Nephron (organoid): ENCODE data around the gene CYTH1.

Experiments
- H3K27ac Mint-ChIP-seq, 3 experiments: 2 replicates each; pipeline ENCODE4 v1.8.0; 2020; ENCODE audit warnings: mixed read lengths in 3 of 3, mild to moderate bottlenecking in 2 of 3, moderate library complexity in 1 of 3
- H3K27me3 Mint-ChIP-seq: 2 replicates; pipeline ENCODE4 v1.8.0; 2021; ENCODE audit warnings: low read depth, mild to moderate bottlenecking, moderate library complexity, mixed read lengths
- H3K36me3 Mint-ChIP-seq: 2 replicates; pipeline ENCODE4 v1.8.0; 2020; ENCODE audit warnings: low read depth, mixed read lengths
- H3K4me1 Mint-ChIP-seq: 2 replicates; pipeline ENCODE4 v1.8.0; 2020; ENCODE audit warnings: mixed read lengths
- H3K4me3 Mint-ChIP-seq, 3 experiments: 2 replicates each; pipeline ENCODE4 v1.8.0; 2020; ENCODE audit warnings: mild to moderate bottlenecking in 3 of 3, mixed read lengths in 3 of 3, moderate library complexity in 2 of 3
- H3K9me3 Mint-ChIP-seq: 2 replicates; pipeline ENCODE4 v1.8.0; 2020; ENCODE audit warnings: mixed read lengths
- TF ChIP-seq, protein P1 (sequence below), 3 experiments: fragments of 200-600 bp; sonication (generic); IDR thresholded peaks; one replicate each; pipeline ENCODE4 v1.5.0; 2021; ENCODE audit warnings: antibody characterized with exemption in 3 of 3; ENCODE audit not compliant: unreplicated experiment in 3 of 3

Gene CYTH1

DNA sequence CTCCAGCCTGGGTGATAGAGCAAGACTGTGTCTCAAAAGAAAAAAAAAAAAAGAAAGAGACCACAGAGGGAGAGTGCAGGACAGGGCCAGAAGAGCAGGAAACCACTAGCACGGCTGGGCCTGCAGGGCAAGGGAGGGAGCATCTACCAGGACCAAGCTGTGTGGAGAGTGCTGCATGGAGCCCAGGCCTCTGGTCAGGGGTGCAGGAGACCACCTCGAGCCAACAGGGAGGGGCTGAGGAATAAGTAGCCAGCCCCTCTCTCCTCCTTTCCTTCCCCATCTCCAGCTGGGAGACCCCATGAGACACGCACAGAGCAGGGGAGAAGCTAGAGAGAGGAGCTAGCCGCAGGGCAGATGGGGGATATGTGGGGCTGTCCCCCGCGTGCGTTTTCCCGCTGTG is 137.8 kb downstream of the CYTH1 start:
- Mint-ChIP-seq H3K36me3 (no peaks in the 10 kb centered on the region), H3K4me1 (no peaks in the 10 kb centered on the region), H3K9me3 (peaks cover 3% of the 10 kb centered on the region), H3K27me3 (peaks cover 7% of the 10 kb centered on the region), H3K4me3 (no peak overlapping the region), H3K27ac (no peak overlapping the region)
- TF ChIP-seq, protein P1, sequence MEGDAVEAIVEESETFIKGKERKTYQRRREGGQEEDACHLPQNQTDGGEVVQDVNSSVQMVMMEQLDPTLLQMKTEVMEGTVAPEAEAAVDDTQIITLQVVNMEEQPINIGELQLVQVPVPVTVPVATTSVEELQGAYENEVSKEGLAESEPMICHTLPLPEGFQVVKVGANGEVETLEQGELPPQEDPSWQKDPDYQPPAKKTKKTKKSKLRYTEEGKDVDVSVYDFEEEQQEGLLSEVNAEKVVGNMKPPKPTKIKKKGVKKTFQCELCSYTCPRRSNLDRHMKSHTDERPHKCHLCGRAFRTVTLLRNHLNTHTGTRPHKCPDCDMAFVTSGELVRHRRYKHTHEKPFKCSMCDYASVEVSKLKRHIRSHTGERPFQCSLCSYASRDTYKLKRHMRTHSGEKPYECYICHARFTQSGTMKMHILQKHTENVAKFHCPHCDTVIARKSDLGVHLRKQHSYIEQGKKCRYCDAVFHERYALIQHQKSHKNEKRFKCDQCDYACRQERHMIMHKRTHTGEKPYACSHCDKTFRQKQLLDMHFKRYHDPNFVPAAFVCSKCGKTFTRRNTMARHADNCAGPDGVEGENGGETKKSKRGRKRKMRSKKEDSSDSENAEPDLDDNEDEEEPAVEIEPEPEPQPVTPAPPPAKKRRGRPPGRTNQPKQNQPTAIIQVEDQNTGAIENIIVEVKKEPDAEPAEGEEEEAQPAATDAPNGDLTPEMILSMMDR (IDR thresholded peaks at IDR 0.05; ENCODE audit: unreplicated experiment in 3 of 3) = no peak

DNA sequence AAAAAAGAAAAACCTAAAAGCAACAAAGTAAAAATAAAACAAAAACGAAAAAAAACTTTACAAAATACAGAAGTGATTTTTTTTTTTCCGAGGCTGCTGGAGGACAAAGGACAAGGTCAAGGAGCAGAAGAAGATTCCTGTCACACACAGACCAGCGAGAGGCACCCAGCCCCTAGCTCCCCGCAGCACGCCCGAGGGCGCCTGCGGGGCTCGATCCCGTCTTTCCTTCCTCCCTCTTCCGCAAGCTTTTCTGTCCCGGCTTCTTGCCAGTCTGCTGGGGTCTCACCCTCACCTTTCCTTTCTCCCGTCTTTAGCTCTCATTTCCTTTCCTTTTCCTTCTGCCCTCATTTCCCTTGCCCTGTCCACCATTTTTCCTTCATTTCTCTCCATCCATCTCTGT is 138.7 kb downstream of the CYTH1 start:
- no peaks in the 10 kb centered on the region for H3K9me3 Mint-ChIP-seq
- H3K27me3 Mint-ChIP-seq = peaks cover 8% of the 10 kb centered on the region
- H3K4me1 Mint-ChIP-seq = no peaks in the 10 kb centered on the region
- no peak overlapping the region for H3K27ac Mint-ChIP-seq
- no peak overlapping the region for H3K4me3 Mint-ChIP-seq
- TF ChIP-seq, protein P1 (IDR thresholded peaks at IDR 0.05; ENCODE audit: unreplicated experiment in 3 of 3) = no peak
- no peaks in the 10 kb centered on the region for H3K36me3 Mint-ChIP-seq

DNA sequence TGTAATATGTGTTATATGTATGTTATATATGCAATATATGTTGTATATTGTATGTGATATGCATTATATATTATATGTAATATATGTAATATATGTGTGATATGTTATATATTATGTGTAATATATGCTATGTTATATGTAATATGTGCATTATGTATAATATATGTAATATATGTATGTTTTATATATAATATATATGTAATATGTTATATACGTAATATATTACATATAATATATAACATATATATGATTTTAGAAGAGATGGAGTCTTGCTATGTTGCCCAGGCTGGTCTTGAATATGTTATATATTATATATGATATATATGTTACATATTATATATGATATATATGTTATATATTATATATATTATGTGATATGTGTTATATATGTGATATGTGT is 139.4 kb downstream of the CYTH1 start:
- H3K27ac Mint-ChIP-seq = no peak overlapping the region
- no peaks in the 10 kb centered on the region for H3K9me3 Mint-ChIP-seq
- H3K27me3 Mint-ChIP-seq = peaks cover 8% of the 10 kb centered on the region
- no peaks in the 10 kb centered on the region for H3K36me3 Mint-ChIP-seq
- no peak overlapping the region for H3K4me3 Mint-ChIP-seq
- TF ChIP-seq, protein P1 (IDR thresholded peaks at IDR 0.05; ENCODE audit: unreplicated experiment in 3 of 3) = no peak
- H3K4me1 Mint-ChIP-seq = no peaks in the 10 kb centered on the region

DNA sequence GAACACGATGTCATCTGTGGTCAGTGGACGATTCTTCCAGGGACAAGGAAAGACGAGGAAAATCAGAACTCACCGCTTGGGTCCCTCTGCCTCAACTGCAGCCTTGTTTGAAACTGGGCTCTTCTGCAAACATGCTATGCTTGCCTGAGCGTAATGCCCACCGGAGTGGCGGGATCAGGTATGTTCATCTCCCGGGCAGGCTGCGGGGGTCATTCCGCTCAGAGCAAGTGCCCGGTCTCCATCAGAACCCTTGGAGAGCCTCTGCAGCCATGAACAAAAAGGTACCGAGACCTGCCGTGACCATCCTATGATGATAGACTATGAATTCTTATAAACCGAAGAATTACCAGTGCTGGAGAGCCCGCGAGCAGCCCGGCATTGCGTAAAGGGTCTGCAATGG is 140.4 kb downstream of the CYTH1 start:
- no peaks in the 10 kb centered on the region for H3K9me3 Mint-ChIP-seq
- TF ChIP-seq, protein P1 (IDR thresholded peaks at IDR 0.05; ENCODE audit: unreplicated experiment in 3 of 3) = no peak
- no peaks in the 10 kb centered on the region for H3K36me3 Mint-ChIP-seq
- H3K27me3 Mint-ChIP-seq = peaks cover 14% of the 10 kb centered on the region
- no peak overlapping the region for H3K27ac Mint-ChIP-seq
- no peak overlapping the region for H3K4me3 Mint-ChIP-seq
- no peaks in the 10 kb centered on the region for H3K4me1 Mint-ChIP-seq

DNA sequence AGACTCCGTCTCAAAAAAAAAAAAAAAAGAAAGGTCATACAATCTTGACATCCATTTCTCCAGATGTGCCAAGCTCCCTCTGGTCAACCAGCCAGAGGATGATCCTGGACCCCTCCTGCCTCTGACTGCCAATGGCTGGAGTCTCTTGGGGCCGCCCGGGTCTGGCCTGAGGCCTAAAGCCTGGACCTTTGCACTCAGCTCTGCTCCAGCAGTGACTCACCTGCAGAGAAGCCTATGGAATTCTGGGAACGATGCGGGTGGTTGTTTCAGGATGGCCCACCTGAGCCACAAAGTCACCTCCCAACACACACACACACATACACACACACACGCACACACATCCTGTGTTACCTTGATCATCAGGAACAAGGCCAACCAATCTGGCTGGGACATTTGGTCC is 140.8 kb downstream of the CYTH1 start:
- Mint-ChIP-seq H3K36me3 (no peaks in the 10 kb centered on the region), H3K27me3 (peaks cover 14% of the 10 kb centered on the region), H3K4me1 (no peaks in the 10 kb centered on the region), H3K4me3 (no peak overlapping the region), H3K9me3 (no peaks in the 10 kb centered on the region), H3K27ac (no peak overlapping the region)
- TF ChIP-seq, protein P1 (IDR thresholded peaks at IDR 0.05; ENCODE audit: unreplicated experiment in 3 of 3) = no peak

DNA sequence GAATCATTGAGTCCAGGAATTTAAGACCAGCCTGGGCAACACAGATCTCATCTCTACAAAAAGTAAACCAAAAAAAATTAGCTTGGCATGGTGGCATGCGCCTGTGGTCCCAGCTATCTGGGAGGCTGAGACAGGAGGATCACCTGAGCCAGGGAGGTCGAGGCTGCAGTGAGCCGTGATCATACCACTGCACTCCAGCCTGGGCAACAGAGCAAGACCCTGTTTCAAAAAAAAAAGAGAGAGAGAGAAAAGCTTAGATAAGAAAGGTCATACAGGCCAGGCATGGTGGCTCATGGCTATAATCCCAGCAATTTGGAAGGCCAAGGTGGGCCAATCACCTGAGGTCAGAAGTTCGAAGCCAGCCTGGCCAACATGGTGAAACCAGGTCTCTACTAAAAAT is 141.4 kb downstream of the CYTH1 start:
- H3K36me3 Mint-ChIP-seq = no peaks in the 10 kb centered on the region
- no peaks in the 10 kb centered on the region for H3K4me1 Mint-ChIP-seq
- H3K9me3 Mint-ChIP-seq = no peaks in the 10 kb centered on the region
- no peak overlapping the region for H3K4me3 Mint-ChIP-seq
- TF ChIP-seq, protein P1 (IDR thresholded peaks at IDR 0.05; ENCODE audit: unreplicated experiment in 3 of 3) = no peak
- H3K27me3 Mint-ChIP-seq = peaks cover 14% of the 10 kb centered on the region
- H3K27ac Mint-ChIP-seq = no peak overlapping the region
